Measurements from ENCODE around the gene DCP2.

GRCh38 chr5:112960315-112960714 lies 16.3 kb upstream of the DCP2 start:
- TF ChIP-seq, protein P1, sequence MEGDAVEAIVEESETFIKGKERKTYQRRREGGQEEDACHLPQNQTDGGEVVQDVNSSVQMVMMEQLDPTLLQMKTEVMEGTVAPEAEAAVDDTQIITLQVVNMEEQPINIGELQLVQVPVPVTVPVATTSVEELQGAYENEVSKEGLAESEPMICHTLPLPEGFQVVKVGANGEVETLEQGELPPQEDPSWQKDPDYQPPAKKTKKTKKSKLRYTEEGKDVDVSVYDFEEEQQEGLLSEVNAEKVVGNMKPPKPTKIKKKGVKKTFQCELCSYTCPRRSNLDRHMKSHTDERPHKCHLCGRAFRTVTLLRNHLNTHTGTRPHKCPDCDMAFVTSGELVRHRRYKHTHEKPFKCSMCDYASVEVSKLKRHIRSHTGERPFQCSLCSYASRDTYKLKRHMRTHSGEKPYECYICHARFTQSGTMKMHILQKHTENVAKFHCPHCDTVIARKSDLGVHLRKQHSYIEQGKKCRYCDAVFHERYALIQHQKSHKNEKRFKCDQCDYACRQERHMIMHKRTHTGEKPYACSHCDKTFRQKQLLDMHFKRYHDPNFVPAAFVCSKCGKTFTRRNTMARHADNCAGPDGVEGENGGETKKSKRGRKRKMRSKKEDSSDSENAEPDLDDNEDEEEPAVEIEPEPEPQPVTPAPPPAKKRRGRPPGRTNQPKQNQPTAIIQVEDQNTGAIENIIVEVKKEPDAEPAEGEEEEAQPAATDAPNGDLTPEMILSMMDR (IDR thresholded peaks at IDR 0.05; ENCODE audit: borderline replicate concordance, extremely low read depth, low read length, poor library complexity, severe bottlenecking) = no peak
- TF ChIP-seq EZH2 (IDR thresholded peaks at IDR 0.05; ENCODE audit: borderline replicate concordance, low read depth, low read length, severe bottlenecking) = no peak

Data from DND-41 (cell line).